OCI-LY7 (cell line): ENCODE measurements around the gene STEAP3. TPM values are rescaled to one million over a fixed set of nuclear protein-coding genes. Genes with fewer than 3 reads are reported as not detected.

Source experiments
- BruUV-seq: library from RNA; stranded (reverse); fragments of 400-500 nt; replicated peaks from 2 replicates; lab custom pipeline; 2021; lab: Mats Ljungman, UMichigan
- CTCF ChIA-PET: fragments of 300-600 bp; sonication (Branson Sonifier 250); formaldehyde crosslinking; loops from one replicate; lab custom pipeline; 2022; ENCODE audit warnings: antibody characterized with exemption; ENCODE audit not compliant: unreplicated experiment; lab: Charles Lee
- POLR2A ChIA-PET: fragments of 300-600 bp; sonication (Branson Sonifier 250); formaldehyde crosslinking; loops from one replicate; lab custom pipeline; 2022; ENCODE audit warnings: antibody characterized with exemption; lab: Charles Lee
- DNase-seq: peaks from one replicate; pipeline ENCODE4 v3.0.0-alpha.2; 2015; ENCODE audit warnings: low spot score
- H2AFZ ChIP-seq: fragments of 200-600 bp; sonication (generic), shearing (Covaris generic); 2 replicates; pipeline ENCODE4 v1.6.1; 2014; ENCODE audit warnings: mild to moderate bottlenecking, antibody characterized with exemption, low read length, moderate library complexity
- H3K27ac ChIP-seq: fragments of 200-600 bp; sonication (generic); 2 replicates; pipeline ENCODE4 v1.5.1; 2014; ENCODE audit warnings: mixed run types, low read depth, mild to moderate bottlenecking, moderate library complexity, low read length, inconsistent platforms; ENCODE audit not compliant: poor library complexity, severe bottlenecking
- H3K36me3 ChIP-seq: fragments of 200-600 bp; sonication (generic); 2 replicates; pipeline ENCODE4 v1.6.1; 2014; ENCODE audit warnings: mild to moderate bottlenecking, antibody characterized with exemption, low read length, moderate library complexity, mixed read lengths; ENCODE audit not compliant: insufficient read depth
- H3K4me1 ChIP-seq: fragments of 200-600 bp; sonication (generic); 2 replicates; pipeline ENCODE4 v1.5.1; 2014; ENCODE audit warnings: mild to moderate bottlenecking, low read length; ENCODE audit not compliant: insufficient read depth, poor library complexity, severe bottlenecking
- H3K4me2 ChIP-seq: fragments of 200-600 bp; sonication (generic); 2 replicates; pipeline ENCODE4 v1.6.1; 2014; ENCODE audit warnings: mild to moderate bottlenecking, low read length
- H3K4me3 ChIP-seq: fragments of 200-600 bp; sonication (generic); 2 replicates; pipeline ENCODE4 v1.5.1; 2014; ENCODE audit warnings: mild to moderate bottlenecking, low read depth, low read length; ENCODE audit not compliant: poor library complexity, severe bottlenecking
- H3K79me2 ChIP-seq: fragments of 200-600 bp; sonication (generic); 2 replicates; pipeline ENCODE4 v1.6.1; 2016; ENCODE audit warnings: low read depth, mild to moderate bottlenecking, low read length, moderate library complexity, mixed read lengths; ENCODE audit not compliant: insufficient read depth
- H3K9me2 ChIP-seq: fragments of 200-600 bp; sonication (generic); 2 replicates; pipeline ENCODE4 v1.6.1; 2016; ENCODE audit warnings: mild to moderate bottlenecking, low read length, mixed read lengths; ENCODE audit not compliant: insufficient read depth
- H3K9me3 ChIP-seq: fragments of 200-600 bp; sonication (generic); 2 replicates; pipeline ENCODE4 v1.6.1; 2014; ENCODE audit warnings: mild to moderate bottlenecking, mixed run types, low read length, mixed read lengths
- H4K20me1 ChIP-seq: fragments of 200-600 bp; sonication (generic); 2 replicates; pipeline ENCODE4 v1.6.1; 2014; ENCODE audit warnings: mild to moderate bottlenecking, antibody characterized with exemption, low read length, moderate library complexity, mixed read lengths; ENCODE audit not compliant: insufficient read depth
- EZH2phosphoT487 ChIP-seq: fragments of 200-600 bp; sonication (generic); IDR thresholded peaks from 2 replicates; pipeline ENCODE4 v1.6.1; 2018; ENCODE audit warnings: low read depth, borderline replicate concordance, mild to moderate bottlenecking, mixed run types, antibody characterized with exemption, low read length, moderate library complexity, mixed read lengths
- intact Hi-C: fragments of 100-400 bp; cut with micrococcal nuclease; formaldehyde crosslinking; loops from one replicate; pipeline ENCODE4 v1.10.0; 2022; ENCODE audit not compliant: unreplicated experiment
- total RNA-seq, 2 experiments: library from RNA; depleted of rRNA in 1 of 2; stranded (reverse); fragments of >200 nt in 1 of 2; shearing (Covaris generic) in 1 of 2; gene quantifications; 2 replicates each; pipeline ENCODE4 v1.2.3, GENCODE V29; 2014 to 2022
- TF ChIP-seq, protein P1 (sequence below): fragments of 200-600 bp; sonication (generic); conservative IDR thresholded peaks from 2 replicates; pipeline ENCODE4 v1.5.1; 2014; ENCODE audit warnings: mild to moderate bottlenecking, antibody characterized with exemption, low read length, moderate library complexity, mixed read lengths

Gene STEAP3
- total RNA-seq, 2 experiments from 2014 or later: not detected

DNA sequence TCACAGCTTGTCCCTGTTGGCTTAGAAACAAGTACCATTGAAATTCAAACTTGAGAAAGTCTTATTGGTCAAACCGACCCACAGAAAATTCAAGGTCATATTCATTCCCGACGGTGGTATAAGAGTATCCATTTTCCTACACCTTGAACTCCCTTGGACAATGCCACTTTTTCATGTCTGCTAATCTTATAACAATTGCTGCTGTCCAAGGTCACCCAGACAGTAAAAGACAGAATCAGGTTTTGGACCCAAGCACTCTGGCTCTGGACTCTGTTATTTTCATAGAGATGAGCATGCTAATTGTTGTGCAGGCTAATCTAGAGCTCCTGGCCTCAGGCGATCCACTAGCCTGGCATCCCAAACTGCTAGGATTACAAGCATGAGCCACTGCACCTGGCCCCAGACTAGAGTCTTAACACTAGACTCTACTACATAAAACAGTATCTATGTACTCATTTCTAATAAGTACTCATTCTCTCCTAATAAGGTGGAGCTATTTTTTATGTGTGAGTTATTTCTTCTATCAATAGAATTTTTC lies 85.2 kb downstream of the STEAP3 start:
- no peak for TF ChIP-seq EZH2phosphoT487
- TF ChIP-seq, protein P1, sequence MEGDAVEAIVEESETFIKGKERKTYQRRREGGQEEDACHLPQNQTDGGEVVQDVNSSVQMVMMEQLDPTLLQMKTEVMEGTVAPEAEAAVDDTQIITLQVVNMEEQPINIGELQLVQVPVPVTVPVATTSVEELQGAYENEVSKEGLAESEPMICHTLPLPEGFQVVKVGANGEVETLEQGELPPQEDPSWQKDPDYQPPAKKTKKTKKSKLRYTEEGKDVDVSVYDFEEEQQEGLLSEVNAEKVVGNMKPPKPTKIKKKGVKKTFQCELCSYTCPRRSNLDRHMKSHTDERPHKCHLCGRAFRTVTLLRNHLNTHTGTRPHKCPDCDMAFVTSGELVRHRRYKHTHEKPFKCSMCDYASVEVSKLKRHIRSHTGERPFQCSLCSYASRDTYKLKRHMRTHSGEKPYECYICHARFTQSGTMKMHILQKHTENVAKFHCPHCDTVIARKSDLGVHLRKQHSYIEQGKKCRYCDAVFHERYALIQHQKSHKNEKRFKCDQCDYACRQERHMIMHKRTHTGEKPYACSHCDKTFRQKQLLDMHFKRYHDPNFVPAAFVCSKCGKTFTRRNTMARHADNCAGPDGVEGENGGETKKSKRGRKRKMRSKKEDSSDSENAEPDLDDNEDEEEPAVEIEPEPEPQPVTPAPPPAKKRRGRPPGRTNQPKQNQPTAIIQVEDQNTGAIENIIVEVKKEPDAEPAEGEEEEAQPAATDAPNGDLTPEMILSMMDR: no peak
- intact Hi-C loops: no loop called here
- CTCF ChIA-PET: interaction anchor here (1.4 kb wide), 1 partner anchor 42 kb away, joined by 3 read pairs; no protein-coding TSS in a partner anchor
- no TSS peak for BruUV-seq
- H3K79me2 ChIP-seq: peaks cover 6% of the 10 kb centered on the region
- H3K36me3 ChIP-seq: no peaks in the 10 kb centered on the region
- H2AFZ ChIP-seq: no peak overlapping the region
- no peaks in the 10 kb centered on the region for H4K20me1 ChIP-seq
- H3K9me2 ChIP-seq: no peaks in the 10 kb centered on the region
- no peak for DNase-seq
- POLR2A ChIA-PET: interaction anchor here (0.6 to 5.8 kb wide), 6 partner anchors 10 to 539 kb away, joined by 3 to 56 read pairs (median 4); partner anchors contain the start of genes C2orf76 and DBI
- no peak overlapping the region for H3K4me3 ChIP-seq
- 0 out of 2 replicates have a peak overlapping the region, but pooled peaks have one; percentile 8 for H3K4me2 ChIP-seq
- peaks cover 73% of the 10 kb centered on the region for H3K4me1 ChIP-seq
- no peaks in the 10 kb centered on the region for H3K9me3 ChIP-seq
- no peak overlapping the region for H3K27ac ChIP-seq

DNA sequence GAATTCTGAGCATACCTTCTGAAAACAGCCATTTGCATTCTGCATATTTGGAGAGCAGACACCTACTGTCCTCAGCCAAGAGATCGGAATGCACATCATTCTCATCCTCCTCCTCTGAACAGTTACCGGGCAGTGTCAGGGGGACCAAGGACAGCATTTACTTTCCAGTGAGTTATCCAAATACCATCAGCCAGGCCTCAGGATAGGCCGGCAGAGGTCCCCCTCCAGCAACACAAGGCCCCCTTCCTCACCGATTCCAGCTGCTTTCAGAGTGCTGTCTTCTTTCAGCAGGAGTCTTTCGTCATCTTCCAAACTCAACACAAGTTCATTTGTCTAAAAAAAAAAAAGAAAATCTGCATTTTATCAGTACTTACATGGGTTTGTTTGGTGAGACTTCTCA lies 87.7 kb downstream of the STEAP3 start:
- peaks cover 52% of the 10 kb centered on the region for H3K4me1 ChIP-seq
- peak overlapping the region; percentile 62 for H3K4me2 ChIP-seq
- H4K20me1 ChIP-seq: no peaks in the 10 kb centered on the region
- peak overlapping the region; percentile 62 for H3K4me3 ChIP-seq
- H3K9me2 ChIP-seq: no peaks in the 10 kb centered on the region
- TSS peak; percentile 73 for BruUV-seq
- peak overlapping the region; percentile 40; the same call in 1 of the 2 replicates for H2AFZ ChIP-seq
- peaks cover 9% of the 10 kb centered on the region; the same call in 1 of the 2 replicates for H3K9me3 ChIP-seq
- POLR2A ChIA-PET: interaction anchor here (0.6 to 5.8 kb wide), 12 partner anchors 11 to 430 kb away, joined by 3 to 56 read pairs (median 4); partner anchors contain the start of genes C2orf76 and DBI
- no peak for TF ChIP-seq EZH2phosphoT487
- TF ChIP-seq, protein P1: peak; percentile 68
- CTCF ChIA-PET: interaction anchor here (0.6 to 2.7 kb wide), 5 partner anchors 15 to 429 kb away, joined by 3 to 20 read pairs (median 5); no protein-coding TSS in a partner anchor
- peak; percentile 76 for DNase-seq
- peak overlapping the region; percentile 95 for H3K27ac ChIP-seq
- H3K79me2 ChIP-seq: peaks cover 6% of the 10 kb centered on the region
- intact Hi-C loops: loop anchor here (1.0 to 10.0 kb wide), 6 partner anchors 55 to 1257 kb away; partner anchors contain the start of genes C2orf76 and DBI
- H3K36me3 ChIP-seq: peaks cover 4% of the 10 kb centered on the region; the same call in 1 of the 2 replicates
